ENCODE results near the gene IFNA6.
"Not testable (repeated sequence)": the region's sequence is repeated elsewhere in the genome, so short reads cannot be mapped to it uniquely, and the experiment has no call there.

The IFNA6 gene

DNA sequence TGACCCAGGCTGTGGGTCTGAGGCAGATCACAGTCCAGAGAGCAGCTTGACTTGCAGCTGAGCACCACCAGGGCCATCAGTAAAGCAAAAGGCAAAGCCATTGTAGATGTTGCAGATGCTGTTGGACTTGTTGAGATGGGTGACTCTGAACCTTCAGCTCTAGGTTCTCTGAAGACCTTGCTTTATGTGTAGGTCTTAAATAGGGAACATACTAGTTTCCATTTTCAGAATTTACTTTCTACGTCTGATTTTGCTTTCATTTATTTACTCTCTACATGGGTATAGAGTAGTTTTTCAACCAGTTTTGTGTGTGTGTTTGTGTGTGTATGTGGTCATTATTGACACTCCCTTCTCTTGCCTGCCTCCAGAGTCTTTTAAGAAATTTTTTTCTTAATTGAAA is at the start of gene IFNA6:
Gene IFNA6, minus strand, starts transcription at position 101 of the 400 bp plus-strand sequence. Its CDS starts 0 bp downstream, at position 101.
- DNase-seq (ENCODE audit: extremely low read depth in 1 of 2, low read depth in 1 of 2): no peak

- DNase-seq (ENCODE audit: extremely low read depth in 1 of 2, low read depth in 1 of 2): no peak
Observed at GRCh38 chr9:21399956-21400355, 49.3 kb upstream of the IFNA6 start.

DNA sequence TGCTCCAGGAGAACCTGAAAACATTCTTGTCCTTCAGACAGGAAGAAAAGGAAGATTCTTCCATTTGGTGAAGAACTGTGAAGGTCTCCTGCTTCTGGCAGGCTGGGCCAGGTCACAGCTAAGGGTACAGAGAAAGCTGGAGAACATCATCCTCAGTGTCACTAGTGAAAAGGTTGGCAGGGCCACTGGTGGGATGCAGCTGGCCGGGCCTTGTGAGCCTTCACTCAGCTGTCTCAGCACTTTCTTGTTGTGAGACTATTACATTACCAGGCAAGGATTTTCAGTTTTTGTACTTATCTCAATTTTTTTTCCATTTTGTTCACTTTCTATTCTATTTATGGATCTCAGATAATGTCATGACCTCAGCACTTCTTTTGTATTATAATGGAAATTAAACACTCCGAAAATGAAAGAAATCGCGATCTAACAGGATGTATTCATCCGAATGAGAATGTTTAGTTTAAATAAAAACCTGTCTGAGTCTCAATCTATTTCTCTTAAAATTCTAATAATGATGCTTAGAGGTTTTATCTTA is 48.3 kb upstream of the IFNA6 start:
- no peak for DNase-seq (ENCODE audit: extremely low read depth in 1 of 2, low read depth in 1 of 2)

DNA sequence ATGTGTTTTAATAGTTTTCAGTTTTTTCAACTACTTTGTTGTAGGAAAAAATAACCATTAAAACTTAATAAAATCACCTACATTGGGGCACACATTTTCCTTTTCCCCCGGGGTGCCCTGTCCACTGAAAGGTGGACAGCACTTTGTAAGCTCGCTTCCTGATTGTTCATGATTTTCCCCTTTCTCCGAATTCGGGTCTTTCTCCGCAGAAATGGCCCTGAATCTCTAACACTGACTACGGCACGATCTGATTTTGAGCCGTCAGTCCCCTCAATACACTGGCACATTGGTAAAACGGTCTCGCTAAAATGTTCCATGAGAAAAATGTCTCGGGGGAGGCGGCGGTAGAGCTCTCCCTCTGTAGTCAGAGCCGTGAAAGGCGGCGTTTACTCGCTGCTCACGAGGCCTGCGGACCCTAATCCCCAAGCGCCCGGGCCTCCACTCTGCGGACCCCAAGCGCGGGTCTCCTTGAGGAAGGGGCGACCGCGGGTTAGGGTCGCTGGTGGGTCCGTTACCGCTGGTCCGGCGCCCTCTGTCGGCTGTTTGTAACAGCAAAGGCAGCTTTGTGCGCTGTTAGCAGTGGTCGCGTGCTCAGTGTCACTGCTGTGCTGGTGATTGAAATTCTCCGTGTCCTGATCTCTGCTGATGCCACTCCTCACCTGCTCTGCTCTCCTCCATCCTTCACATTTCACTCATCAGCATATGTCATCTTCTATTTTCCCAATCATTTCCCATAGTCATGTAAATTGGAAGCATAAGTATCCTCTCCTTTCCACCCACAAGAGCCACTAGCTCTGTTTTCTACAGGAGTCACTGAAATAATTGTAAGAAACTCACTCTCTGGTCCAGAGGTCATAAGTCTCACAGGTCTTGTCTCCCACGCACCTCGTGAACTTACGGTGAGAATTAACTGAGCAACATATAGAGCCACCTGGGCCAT is 45.4 kb upstream of the IFNA6 start:
- DNase-seq (ENCODE audit: extremely low read depth in 1 of 2, low read depth in 1 of 2): peak in 1 of 2 donors; percentile 33

- DNase-seq (ENCODE audit: extremely low read depth in 1 of 2, low read depth in 1 of 2): no peak
Observed at GRCh38 chr9:21392270-21392669, 41.6 kb upstream of the IFNA6 start.

DNA sequence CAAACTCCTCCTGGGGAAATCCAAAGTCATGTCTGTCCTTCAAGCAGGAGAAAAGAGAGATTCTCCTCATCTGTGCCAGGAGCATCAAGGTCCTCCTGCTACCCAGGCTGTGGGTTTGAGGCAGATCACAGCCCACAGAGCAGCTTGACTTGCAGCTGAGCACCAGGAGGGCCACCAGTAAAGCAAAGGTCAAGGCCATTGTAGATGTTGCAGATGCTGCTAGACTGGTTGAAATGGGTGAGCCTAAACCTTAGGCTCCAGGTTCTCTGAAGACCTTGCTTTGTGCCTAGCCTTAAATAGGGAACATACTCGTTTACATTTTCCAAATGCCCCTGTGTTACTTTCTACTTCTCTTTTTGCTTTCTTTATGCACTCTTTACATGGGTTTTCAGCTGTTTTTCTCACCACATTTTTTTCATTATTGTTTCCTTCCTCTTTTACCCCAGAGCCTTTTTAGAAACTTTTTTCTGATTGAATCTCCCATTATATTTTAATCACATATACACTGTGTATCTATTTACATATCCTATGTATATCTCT is 34.5 kb upstream of the IFNA6 start, which contains the start of gene IFNA2:
Gene IFNA2, minus strand, starts transcription at position 268 of the 540 bp plus-strand sequence. Its CDS starts 69 bp downstream, at position 199.
- DNase-seq (ENCODE audit: extremely low read depth in 1 of 2, low read depth in 1 of 2): no peak

DNA sequence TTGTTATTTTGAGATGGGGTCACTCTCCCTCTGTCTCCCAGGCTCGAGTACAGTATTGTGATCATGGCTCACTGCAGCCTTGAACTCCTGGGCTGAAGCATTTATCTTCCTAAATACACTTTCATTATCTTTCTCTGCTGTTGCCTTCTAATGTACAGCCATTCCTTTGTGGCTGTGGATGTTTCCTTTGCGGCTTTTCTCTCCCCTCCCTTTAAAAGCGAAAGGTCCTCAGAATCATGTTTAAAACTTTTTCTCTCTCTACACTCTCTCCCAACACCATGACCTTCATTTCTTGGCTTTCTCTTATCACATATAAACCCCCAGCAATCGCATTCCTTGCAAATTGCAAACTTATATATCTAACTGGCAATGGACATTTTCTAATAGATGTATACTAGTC is 32.9 kb upstream of the IFNA6 start:
- DNase-seq (ENCODE audit: extremely low read depth in 1 of 2, low read depth in 1 of 2): no peak

DNA sequence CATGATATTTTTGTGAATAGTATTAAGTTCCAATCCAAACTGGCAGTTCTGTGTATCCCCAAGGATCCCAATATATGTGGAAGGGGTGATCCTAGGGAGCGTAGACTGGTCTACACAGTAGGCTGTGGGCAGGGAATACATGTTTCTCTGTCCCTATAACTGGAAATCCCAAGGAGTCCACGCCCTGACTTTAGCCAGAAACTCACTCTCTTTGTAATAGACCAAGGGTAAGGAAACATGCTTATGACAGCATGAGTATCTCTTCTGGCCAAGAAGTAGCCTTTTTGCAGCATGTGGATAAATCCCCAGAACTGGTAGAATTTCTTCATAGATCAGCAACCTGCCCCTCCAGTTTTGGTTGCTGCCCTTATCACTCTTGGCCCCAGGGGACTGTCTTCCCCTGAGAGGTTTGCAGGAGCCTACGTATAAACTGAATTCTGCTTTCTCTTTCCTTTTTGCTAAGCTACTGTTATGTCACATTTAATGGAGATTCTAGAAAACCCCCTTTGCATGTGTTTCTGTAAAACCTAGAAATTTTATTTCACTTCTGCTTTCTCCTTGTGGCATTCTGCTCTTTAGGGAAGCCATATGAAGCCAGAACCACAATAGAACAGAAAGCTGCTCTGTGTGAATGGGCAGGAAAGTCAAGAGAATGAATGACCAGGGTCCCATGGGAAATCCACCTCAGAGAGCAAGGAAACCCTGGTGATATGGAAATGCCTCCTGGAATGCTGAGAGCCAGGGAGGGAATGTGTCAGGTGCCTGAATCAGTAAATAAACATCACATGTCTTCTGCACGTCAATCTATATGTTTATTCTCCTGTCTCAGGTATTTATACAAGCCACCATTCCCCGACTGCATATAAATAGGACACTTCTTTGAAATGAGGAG is 31.0 kb upstream of the IFNA6 start:
- no peak for DNase-seq (ENCODE audit: extremely low read depth in 1 of 2, low read depth in 1 of 2)

GRCh38 chr9:21371467-21371866 is 20.8 kb upstream of the IFNA6 start:
- DNase-seq (ENCODE audit: extremely low read depth in 1 of 2, low read depth in 1 of 2): not testable (repeated sequence)

GRCh38 chr9:21367957-21368356 is 17.3 kb upstream of the IFNA6 start, which contains the start of gene IFNA13:
IFNA13 (minus strand) TSS chr9:21368057; CDS start chr9:21368010, 47 bp downstream.
- no peak for DNase-seq (ENCODE audit: extremely low read depth in 1 of 2, low read depth in 1 of 2)

DNA sequence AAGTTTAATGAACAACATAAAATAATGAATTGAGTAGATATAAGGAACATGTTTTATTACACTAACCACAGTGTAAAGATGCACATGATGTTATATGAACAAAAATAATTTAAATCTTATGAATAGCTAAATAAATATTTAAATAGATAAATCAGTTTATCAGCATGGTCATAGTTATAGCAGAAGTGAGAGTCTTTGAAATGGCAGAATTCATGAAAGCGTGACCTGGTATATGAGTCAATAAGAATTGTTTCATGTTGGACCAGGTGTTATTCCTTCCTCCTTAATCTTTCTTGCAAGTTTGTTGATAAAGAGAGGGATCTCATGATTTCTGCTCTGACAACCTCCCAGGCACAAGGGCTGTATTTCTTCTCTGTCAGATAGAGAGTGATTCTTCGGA is 16.5 kb upstream of the IFNA6 start:
- not testable (repeated sequence) for DNase-seq (ENCODE audit: extremely low read depth in 1 of 2, low read depth in 1 of 2)

DNA sequence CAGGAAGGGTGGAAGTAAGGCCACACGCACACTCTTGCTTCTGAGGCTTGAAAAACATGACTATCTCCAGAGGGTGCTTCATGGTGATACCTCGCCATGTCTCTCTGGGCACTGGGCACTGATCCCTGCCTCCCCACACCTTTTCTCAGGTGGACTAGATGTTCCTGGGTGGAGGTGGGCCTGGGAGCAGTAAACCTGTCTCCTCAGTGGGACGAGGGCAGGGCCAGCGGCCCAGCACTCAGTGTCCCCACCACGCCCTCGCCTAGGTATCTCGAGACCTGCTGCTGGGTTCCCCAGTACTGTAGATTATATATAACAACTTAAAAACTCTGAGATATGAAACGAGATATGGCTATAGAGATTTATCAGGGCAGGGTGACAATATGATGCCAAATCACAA is 11.6 kb upstream of the IFNA6 start:
- DNase-seq (ENCODE audit: extremely low read depth in 1 of 2, low read depth in 1 of 2): no peak

DNA sequence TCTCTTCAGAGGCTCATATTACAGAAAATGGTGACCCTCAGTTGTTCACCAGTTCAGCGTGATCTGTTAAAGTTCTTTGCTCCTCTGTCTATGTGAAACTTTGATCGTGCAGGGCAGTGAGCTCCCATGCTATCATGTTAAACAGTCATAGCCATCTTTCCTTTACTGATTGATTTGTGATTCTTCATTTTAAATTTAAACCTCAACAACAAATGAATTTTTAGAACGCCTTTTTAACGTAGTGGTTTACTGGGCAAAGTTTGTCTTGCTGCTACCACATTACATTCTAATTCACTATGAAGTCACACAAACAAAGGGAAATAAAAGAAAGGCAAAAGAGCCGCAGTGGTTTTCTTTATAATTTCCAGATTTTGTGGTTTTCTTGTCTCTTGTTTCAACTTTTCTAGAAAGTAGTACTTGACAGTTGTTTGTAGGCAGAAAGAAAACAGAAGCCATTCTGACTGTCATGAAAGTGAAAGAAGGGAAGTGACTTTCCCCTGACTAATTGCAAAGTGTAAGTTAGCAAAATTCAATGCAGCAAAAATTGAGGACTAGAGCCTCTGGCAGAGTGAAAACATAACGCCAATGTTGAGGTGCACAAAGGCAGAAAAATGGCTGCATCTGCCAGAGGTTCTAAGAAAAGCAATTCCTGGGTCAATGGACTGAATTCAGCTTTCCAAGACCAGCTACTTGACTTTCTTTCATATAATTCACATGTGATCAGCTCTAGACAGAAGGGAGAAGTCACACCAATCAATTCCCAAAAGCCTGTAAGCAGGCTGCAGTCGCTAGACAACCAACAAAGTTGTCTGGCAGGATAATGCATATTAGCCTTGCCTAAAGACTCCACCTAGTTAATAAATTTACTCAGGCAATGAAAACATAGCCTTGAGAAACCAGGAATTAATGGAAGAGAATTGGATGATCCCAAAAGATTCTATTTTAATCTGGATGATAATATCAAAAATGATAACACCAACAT is 7.1 kb upstream of the IFNA6 start:
- no peak for DNase-seq (ENCODE audit: extremely low read depth in 1 of 2, low read depth in 1 of 2)

GRCh38 chr9:21348430-21348970 is 2.2 kb downstream of the IFNA6 start:
- DNase-seq (ENCODE audit: extremely low read depth in 1 of 2, low read depth in 1 of 2): no peak

- no peak for DNase-seq (ENCODE audit: extremely low read depth in 1 of 2, low read depth in 1 of 2)
Observed at GRCh38 chr9:21340735-21341134, 10.0 kb downstream of the IFNA6 start.

GRCh38 chr9:21336457-21336856 is 14.2 kb downstream of the IFNA6 start:
- no peak for DNase-seq (ENCODE audit: extremely low read depth in 1 of 2, low read depth in 1 of 2)

DNA sequence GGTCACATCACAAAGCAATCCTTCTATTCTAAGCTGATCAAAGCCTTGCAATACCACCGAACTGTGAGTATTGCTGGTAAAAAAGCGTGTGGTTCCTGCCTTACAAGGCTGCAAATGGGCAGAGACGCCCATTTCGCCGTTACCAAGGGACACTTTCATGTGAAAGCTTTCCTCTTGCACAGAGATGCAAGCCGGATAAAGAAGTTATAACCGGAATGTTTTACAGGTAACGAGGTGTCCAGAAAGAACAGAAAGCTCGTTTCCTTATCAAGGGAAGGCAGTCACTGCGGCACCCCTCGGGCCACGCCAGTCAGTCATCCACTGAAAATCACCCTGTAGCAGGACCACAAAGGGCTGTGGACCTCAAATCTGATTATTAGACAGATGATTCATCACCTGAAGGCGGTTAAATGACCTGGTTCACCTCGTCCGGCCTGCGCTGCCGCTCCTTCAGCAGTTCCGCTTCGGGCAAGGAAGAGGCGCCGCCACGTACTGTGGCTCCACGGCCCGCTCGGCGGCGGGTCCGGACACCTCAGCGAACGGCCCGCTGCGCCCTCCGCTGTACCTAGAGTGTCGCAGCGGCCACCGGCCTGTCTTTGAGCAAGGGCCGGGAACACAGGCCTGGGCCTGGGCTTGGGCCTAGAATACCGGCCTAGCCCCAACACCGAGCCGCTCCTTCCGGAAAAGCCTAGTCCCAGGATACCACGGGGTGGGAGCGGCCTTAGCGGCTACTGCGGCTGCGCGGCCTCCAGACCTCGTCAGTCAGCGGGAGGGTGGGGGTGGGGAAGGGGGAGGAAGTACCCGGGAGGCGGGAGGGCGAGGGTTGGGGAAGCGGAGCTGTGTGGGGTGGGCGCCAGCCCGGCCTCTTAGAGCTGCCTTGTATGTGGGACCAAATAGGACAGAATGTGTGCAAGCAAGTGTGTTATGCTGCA is 15.7 kb downstream of the IFNA6 start, which contains the start of gene KLHL9:
Gene KLHL9, minus strand, starts transcription at position 704 of the 932 bp plus-strand sequence. Its CDS starts 545 bp downstream, at position 159.
- peak; percentile 74 to 85 for DNase-seq (ENCODE audit: extremely low read depth in 1 of 2, low read depth in 1 of 2)

- DNase-seq (ENCODE audit: extremely low read depth in 1 of 2, low read depth in 1 of 2): no peak
Observed at GRCh38 chr9:21333226-21333625, 17.5 kb downstream of the IFNA6 start.

Measured in stimulated activated CD8-positive, alpha-beta memory T cell treated with anti-CD3 and anti-CD28 coated beads, Interleukin-7, amount 100 ng/mL, for 48 hours (primary cell).